BJ (cell line): Measurements from ENCODE around the gene PARD6A. TPM values are rescaled to one million over a fixed set of nuclear protein-coding genes. Genes with fewer than 3 reads are reported as not detected.
A peak's percentile ranks its signal among the peaks of the same experiment; 100 is the strongest.

Source experiments
- CTCF ChIA-PET: fragments of 350-600 bp; formaldehyde crosslinking; extraction: SDS; loops from one replicate; lab custom pipeline; 2021; ENCODE audit warnings: antibody characterized with exemption, inconsistent platforms; lab: Yijun Ruan, JAX
- POLR2A ChIA-PET: fragments of 300-600 bp; sonication (Branson Sonifier 250); formaldehyde crosslinking; extraction: SDS; loops from one replicate; lab custom pipeline; 2021; ENCODE audit warnings: antibody characterized with exemption; lab: Charles Lee
- DNase-seq: peaks from one replicate; pipeline ENCODE4 v3.0.0-alpha.2; 2011; ENCODE audit warnings: low read depth
- H3K27me3 ChIP-seq: 2 replicates; pipeline ENCODE4 v1.6.0; 2011; ENCODE audit warnings: low read length; ENCODE audit not compliant: control insufficient read depth, insufficient read depth
- H3K36me3 ChIP-seq: 2 replicates; pipeline ENCODE4 v1.5.1; 2011; ENCODE audit warnings: low read length; ENCODE audit not compliant: control insufficient read depth, insufficient read depth
- H3K4me3 ChIP-seq: 2 replicates; pipeline ENCODE4 v1.5.1; 2011; ENCODE audit warnings: low read depth, mild to moderate bottlenecking, control low read depth, low read length
- polyA plus RNA-seq: library from polyadenylated mRNA; depleted of rRNA; stranded (reverse); fragments of >200 nt; gene quantifications from 2 replicates; pipeline ENCODE4 v1.2.3, GENCODE V29; 2011
- TF ChIP-seq, protein P1 (sequence below): IDR thresholded peaks from 2 replicates; pipeline ENCODE4 v1.5.1; 2011; ENCODE audit warnings: low read depth, mild to moderate bottlenecking, control low read depth, inconsistent platforms, low read length, moderate library complexity; ENCODE audit not compliant: insufficient read depth

PARD6A gene
- polyA plus RNA-seq, 1 experiment = 0.88 TPM

DNA sequence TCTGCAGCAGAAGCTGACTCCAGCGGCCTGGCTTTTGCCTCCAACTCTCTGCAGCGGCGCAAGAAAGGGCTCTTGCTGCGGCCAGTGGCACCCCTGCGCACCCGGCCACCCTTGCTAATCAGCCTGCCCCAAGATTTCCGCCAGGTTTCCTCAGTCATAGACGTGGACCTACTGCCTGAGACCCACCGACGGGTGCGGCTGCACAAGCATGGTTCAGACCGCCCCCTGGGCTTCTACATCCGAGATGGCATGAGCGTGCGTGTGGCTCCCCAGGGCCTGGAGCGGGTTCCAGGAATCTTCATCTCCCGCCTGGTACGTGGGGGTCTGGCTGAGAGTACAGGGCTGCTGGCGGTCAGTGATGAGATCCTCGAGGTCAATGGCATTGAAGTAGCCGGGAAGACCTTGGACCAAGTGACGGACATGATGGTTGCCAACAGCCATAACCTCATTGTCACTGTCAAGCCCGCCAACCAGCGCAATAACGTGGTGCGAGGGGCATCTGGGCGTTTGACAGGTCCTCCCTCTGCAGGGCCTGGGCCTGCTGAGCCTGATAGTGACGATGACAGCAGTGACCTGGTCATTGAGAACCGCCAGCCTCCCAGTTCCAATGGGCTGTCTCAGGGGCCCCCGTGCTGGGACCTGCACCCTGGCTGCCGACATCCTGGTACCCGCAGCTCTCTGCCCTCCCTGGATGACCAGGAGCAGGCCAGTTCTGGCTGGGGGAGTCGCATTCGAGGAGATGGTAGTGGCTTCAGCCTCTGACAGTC, 1.3 kb downstream of the PARD6A start:
- H3K4me3 ChIP-seq = no peak overlapping the region
- no peak for DNase-seq
- ChIA-PET POLR2A (no interaction called here), CTCF (interaction anchor here (0.6 to 12.1 kb wide), 5 partner anchors 10 to 141 kb away, joined by 3 to 208 read pairs (median 6); no protein-coding TSS in a partner anchor)
- H3K27me3 ChIP-seq = no peaks in the 10 kb centered on the region
- H3K36me3 ChIP-seq = peaks cover 13% of the 10 kb centered on the region
- TF ChIP-seq, protein P1, sequence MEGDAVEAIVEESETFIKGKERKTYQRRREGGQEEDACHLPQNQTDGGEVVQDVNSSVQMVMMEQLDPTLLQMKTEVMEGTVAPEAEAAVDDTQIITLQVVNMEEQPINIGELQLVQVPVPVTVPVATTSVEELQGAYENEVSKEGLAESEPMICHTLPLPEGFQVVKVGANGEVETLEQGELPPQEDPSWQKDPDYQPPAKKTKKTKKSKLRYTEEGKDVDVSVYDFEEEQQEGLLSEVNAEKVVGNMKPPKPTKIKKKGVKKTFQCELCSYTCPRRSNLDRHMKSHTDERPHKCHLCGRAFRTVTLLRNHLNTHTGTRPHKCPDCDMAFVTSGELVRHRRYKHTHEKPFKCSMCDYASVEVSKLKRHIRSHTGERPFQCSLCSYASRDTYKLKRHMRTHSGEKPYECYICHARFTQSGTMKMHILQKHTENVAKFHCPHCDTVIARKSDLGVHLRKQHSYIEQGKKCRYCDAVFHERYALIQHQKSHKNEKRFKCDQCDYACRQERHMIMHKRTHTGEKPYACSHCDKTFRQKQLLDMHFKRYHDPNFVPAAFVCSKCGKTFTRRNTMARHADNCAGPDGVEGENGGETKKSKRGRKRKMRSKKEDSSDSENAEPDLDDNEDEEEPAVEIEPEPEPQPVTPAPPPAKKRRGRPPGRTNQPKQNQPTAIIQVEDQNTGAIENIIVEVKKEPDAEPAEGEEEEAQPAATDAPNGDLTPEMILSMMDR = no peak

DNA sequence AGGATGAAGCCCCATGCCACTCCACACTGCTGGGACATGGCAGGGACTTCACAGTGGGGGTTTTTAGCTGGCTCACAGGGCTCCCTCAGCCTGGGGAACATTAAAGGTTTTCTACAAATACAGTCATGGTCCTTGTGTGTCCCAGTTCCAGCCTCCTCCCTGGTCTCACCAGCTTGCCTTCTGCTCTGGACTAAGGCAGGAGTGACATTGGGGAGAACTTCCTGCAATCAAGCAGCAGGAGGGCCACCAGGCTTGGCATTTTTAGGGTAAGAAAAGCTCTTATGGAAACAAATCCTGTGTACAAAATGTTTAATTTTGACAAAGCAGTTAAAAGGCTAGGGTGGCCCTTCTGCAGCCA, 1.9 kb downstream of the PARD6A start:
- CTCF ChIA-PET = interaction anchor here (1.4 to 12.1 kb wide), 4 partner anchors 10 to 141 kb away, joined by 3 to 208 read pairs (median 6); no protein-coding TSS in a partner anchor
- no peak overlapping the region for H3K4me3 ChIP-seq
- no peak for DNase-seq
- peaks cover 11% of the 10 kb centered on the region for H3K36me3 ChIP-seq
- TF ChIP-seq, protein P1 = no peak
- H3K27me3 ChIP-seq = no peaks in the 10 kb centered on the region
- POLR2A ChIA-PET = no interaction called here

DNA sequence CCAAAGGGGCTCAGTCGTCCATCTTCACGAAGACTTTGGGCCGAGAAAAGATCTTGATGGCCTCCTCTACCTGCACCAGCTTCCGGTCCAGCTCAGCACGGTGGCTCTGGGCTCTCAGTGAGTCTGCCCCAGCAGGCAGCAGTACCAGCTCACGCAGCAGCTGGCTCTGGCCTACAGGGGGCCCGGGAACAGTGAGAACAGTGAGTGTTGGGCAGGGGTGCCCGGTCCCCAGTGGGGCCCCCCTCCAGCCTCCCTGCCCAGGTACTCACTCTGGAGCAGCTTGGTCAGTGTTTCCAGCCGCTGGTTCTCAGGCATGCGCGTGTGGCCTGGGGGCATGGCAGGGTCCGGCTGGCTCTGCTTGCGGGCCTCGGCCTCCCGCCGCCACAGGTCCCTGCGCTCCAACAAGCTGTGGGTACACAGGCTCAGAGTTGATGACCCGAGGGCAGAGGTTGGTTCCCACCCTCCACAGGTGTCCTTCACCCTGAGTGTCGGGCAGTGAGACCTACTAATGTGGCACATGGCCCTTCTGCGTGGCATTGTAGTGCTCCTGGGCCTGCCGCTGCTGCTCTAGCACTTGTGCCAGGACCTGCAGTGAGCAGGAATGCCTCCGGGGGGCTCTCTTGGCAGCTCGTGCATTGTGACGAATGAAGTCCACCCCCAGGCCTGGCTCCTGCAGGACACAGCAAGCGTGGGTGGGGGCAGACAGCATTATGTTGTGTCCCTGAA, 2.6 kb downstream of the PARD6A start:
- Histone ChIP-seq H3K27me3 (no peaks in the 10 kb centered on the region), H3K4me3 (no peak overlapping the region), H3K36me3 (peaks cover 8% of the 10 kb centered on the region)
- ChIA-PET CTCF (interaction anchor here (0.7 to 12.1 kb wide), 7 partner anchors 9 to 143 kb away, joined by 3 to 208 read pairs (median 5); partner anchors contain the start of genes CTCF, RANBP10 and TSNAXIP1), POLR2A (no interaction called here)
- no peak for DNase-seq
- TF ChIP-seq, protein P1 = peak; percentile 35

DNA sequence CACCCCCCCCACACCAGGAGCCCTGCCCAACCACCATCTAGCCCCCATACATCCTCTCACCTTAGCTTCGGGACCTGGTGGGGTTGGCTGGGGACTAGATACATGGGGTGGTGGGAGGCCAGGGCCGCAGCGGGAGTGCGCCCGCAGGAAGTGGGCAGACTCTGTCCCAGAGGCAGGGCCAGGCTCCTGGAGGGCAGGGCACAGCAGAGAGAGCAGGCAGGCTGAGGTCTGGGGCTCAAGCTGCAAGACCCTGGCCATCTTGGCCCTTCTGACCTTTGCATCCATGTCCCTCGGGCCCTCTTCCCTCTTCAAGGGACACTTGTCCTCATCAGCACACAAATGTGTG, 3.1 kb downstream of the PARD6A start:
- H3K4me3 ChIP-seq = no peak overlapping the region
- CTCF ChIA-PET = interaction anchor here (0.8 to 12.1 kb wide), 5 partner anchors 9 to 143 kb away, joined by 4 to 208 read pairs (median 6); partner anchors contain the start of gene CTCF
- H3K36me3 ChIP-seq = peaks cover 8% of the 10 kb centered on the region
- TF ChIP-seq, protein P1 = no peak
- no peak for DNase-seq
- POLR2A ChIA-PET = no interaction called here
- H3K27me3 ChIP-seq = no peaks in the 10 kb centered on the region

DNA sequence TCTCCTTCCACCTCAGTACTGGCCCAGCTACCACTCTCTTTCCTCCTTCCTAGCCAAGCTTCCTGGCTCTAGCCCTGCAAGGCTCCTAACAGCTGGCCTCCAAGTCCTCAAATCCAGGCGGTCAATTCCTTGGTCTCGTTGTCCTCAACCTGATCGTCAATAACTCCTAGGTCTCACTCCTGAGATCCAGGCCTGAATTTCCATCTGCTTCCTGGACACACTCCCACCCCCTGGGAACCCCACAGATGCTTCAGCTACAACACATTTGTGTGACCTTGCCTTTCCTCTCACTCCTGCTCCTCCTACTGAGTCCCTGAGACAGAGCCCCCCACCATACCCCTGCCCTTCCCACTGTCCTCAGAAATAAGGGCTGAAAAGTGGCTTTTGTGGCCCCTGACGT, 3.5 kb downstream of the PARD6A start:
- Histone ChIP-seq H3K36me3 (peaks cover 8% of the 10 kb centered on the region), H3K27me3 (no peaks in the 10 kb centered on the region), H3K4me3 (no peak overlapping the region)
- DNase-seq = no peak
- TF ChIP-seq, protein P1 = no peak
- ChIA-PET CTCF (interaction anchor here (0.8 to 12.1 kb wide), 5 partner anchors 8 to 143 kb away, joined by 3 to 208 read pairs (median 5); partner anchors contain the start of gene CTCF), POLR2A (no interaction called here)
